Neuron (in vitro differentiated cells): ENCODE results near the gene GLRX5.

Experiments
- H2AFZ ChIP-seq: one replicate; pipeline ENCODE4 v1.6.1; 2013; ENCODE audit warnings: low read depth, mild to moderate bottlenecking, inconsistent platforms, low read length, moderate library complexity
- H3K27me3 ChIP-seq: one replicate; pipeline ENCODE4 v1.6.1; 2013; ENCODE audit warnings: low read length; ENCODE audit not compliant: insufficient read depth
- H3K36me3 ChIP-seq: one replicate; pipeline ENCODE4 v1.6.1; 2013; ENCODE audit warnings: low read length; ENCODE audit not compliant: insufficient read depth
- H3K4me1 ChIP-seq: one replicate; pipeline ENCODE4 v1.6.1; 2013; ENCODE audit warnings: low read length; ENCODE audit not compliant: insufficient read depth
- H3K4me3 ChIP-seq: 2 replicates; pipeline ENCODE4 v1.5.1; 2013; ENCODE audit warnings: mild to moderate bottlenecking, low read length, moderate library complexity
- H3K9me3 ChIP-seq: one replicate; pipeline ENCODE4 v1.6.1; 2013; ENCODE audit warnings: low read length

GLRX5 gene

GRCh38 chr14:95549656-95550585 lies 15.1 kb downstream of the GLRX5 start:
- peaks cover 5% of the 10 kb centered on the region for H3K9me3 ChIP-seq

GRCh38 chr14:95551435-95551834 lies 16.6 kb downstream of the GLRX5 start:
- peaks cover 5% of the 10 kb centered on the region for H3K9me3 ChIP-seq
- no peaks in the 10 kb centered on the region for H3K4me1 ChIP-seq
- H3K36me3 ChIP-seq = no peaks in the 10 kb centered on the region
- H2AFZ ChIP-seq = no peak overlapping the region
- H3K4me3 ChIP-seq = no peak overlapping the region
- H3K27me3 ChIP-seq = no peaks in the 10 kb centered on the region

More at GRCh38 chr14:95549656-95550585, 15.1 kb downstream of the GLRX5 start:
- no peaks in the 10 kb centered on the region for H3K27me3 ChIP-seq
- H3K4me1 ChIP-seq = peaks cover 4% of the 10 kb centered on the region
- H2AFZ ChIP-seq = no peak overlapping the region
- H3K4me3 ChIP-seq = no peak overlapping the region
- H3K36me3 ChIP-seq = peaks cover 8% of the 10 kb centered on the region

GRCh38 chr14:95553141-95553540 lies 18.3 kb downstream of the GLRX5 start:
- H2AFZ ChIP-seq = no peak overlapping the region
- peaks cover 5% of the 10 kb centered on the region for H3K9me3 ChIP-seq
- H3K27me3 ChIP-seq = no peaks in the 10 kb centered on the region
- no peaks in the 10 kb centered on the region for H3K4me1 ChIP-seq
- no peaks in the 10 kb centered on the region for H3K36me3 ChIP-seq
- no peak overlapping the region for H3K4me3 ChIP-seq

GRCh38 chr14:95555053-95555452 lies 20.2 kb downstream of the GLRX5 start:
- Histone ChIP-seq H3K27me3 (no peaks in the 10 kb centered on the region), H3K4me1 (no peaks in the 10 kb centered on the region), H2AFZ (no peak overlapping the region), H3K36me3 (no peaks in the 10 kb centered on the region), H3K4me3 (no peak overlapping the region), H3K9me3 (peaks cover 5% of the 10 kb centered on the region)

GRCh38 chr14:95557291-95557690 lies 22.4 kb downstream of the GLRX5 start:
- Histone ChIP-seq H3K4me3 (no peak overlapping the region), H3K4me1 (no peaks in the 10 kb centered on the region), H3K27me3 (no peaks in the 10 kb centered on the region), H3K9me3 (no peaks in the 10 kb centered on the region), H2AFZ (no peak overlapping the region), H3K36me3 (no peaks in the 10 kb centered on the region)

- no peak overlapping the region for H3K4me3 ChIP-seq
- no peaks in the 10 kb centered on the region for H3K36me3 ChIP-seq
- H3K27me3 ChIP-seq = no peaks in the 10 kb centered on the region
- no peaks in the 10 kb centered on the region for H3K9me3 ChIP-seq
- no peak overlapping the region for H2AFZ ChIP-seq
- no peaks in the 10 kb centered on the region for H3K4me1 ChIP-seq
These were observed 23.0 kb downstream of the GLRX5 start for GRCh38 chr14:95557832-95558231.

GRCh38 chr14:95559203-95559602 lies 24.4 kb downstream of the GLRX5 start:
- H3K27me3 ChIP-seq = no peaks in the 10 kb centered on the region
- no peak overlapping the region for H2AFZ ChIP-seq
- no peaks in the 10 kb centered on the region for H3K9me3 ChIP-seq
- no peak overlapping the region for H3K4me3 ChIP-seq
- no peaks in the 10 kb centered on the region for H3K36me3 ChIP-seq
- no peaks in the 10 kb centered on the region for H3K4me1 ChIP-seq

GRCh38 chr14:95561001-95561412 lies 26.2 kb downstream of the GLRX5 start:
- Histone ChIP-seq H3K27me3 (no peaks in the 10 kb centered on the region), H3K4me1 (no peaks in the 10 kb centered on the region), H3K9me3 (no peaks in the 10 kb centered on the region), H2AFZ (no peak overlapping the region), H3K36me3 (no peaks in the 10 kb centered on the region), H3K4me3 (no peak overlapping the region)

- no peak overlapping the region for H2AFZ ChIP-seq
- no peaks in the 10 kb centered on the region for H3K4me1 ChIP-seq
- no peaks in the 10 kb centered on the region for H3K27me3 ChIP-seq
- no peaks in the 10 kb centered on the region for H3K9me3 ChIP-seq
- H3K4me3 ChIP-seq = no peak overlapping the region
- no peaks in the 10 kb centered on the region for H3K36me3 ChIP-seq
These were observed 28.2 kb downstream of the GLRX5 start for GRCh38 chr14:95562892-95563685.

GRCh38 chr14:95564060-95564459 lies 29.2 kb downstream of the GLRX5 start:
- H3K27me3 ChIP-seq = no peaks in the 10 kb centered on the region
- H3K9me3 ChIP-seq = no peaks in the 10 kb centered on the region
- H2AFZ ChIP-seq = no peak overlapping the region
- no peak overlapping the region for H3K4me3 ChIP-seq
- no peaks in the 10 kb centered on the region for H3K36me3 ChIP-seq
- no peaks in the 10 kb centered on the region for H3K4me1 ChIP-seq

GRCh38 chr14:95569440-95569839 lies 34.6 kb downstream of the GLRX5 start:
- Histone ChIP-seq H3K4me3 (no peak overlapping the region), H2AFZ (no peak overlapping the region), H3K4me1 (no peaks in the 10 kb centered on the region), H3K27me3 (no peaks in the 10 kb centered on the region), H3K36me3 (no peaks in the 10 kb centered on the region), H3K9me3 (no peaks in the 10 kb centered on the region)

GRCh38 chr14:95573313-95573712 lies 38.5 kb downstream of the GLRX5 start:
- Histone ChIP-seq H3K4me3 (no peak overlapping the region), H3K27me3 (no peaks in the 10 kb centered on the region), H2AFZ (no peak overlapping the region), H3K36me3 (no peaks in the 10 kb centered on the region), H3K4me1 (peaks cover 2% of the 10 kb centered on the region), H3K9me3 (no peaks in the 10 kb centered on the region)

- Histone ChIP-seq H3K27me3 (no peaks in the 10 kb centered on the region), H3K36me3 (no peaks in the 10 kb centered on the region), H3K4me1 (peaks cover 2% of the 10 kb centered on the region), H3K9me3 (no peaks in the 10 kb centered on the region), H2AFZ (no peak overlapping the region), H3K4me3 (no peak overlapping the region)
These were observed 41.1 kb downstream of the GLRX5 start for GRCh38 chr14:95575840-95576473.
